Measurements from ENCODE around the gene GPNMB. TPM values are rescaled to one million over a fixed set of nuclear protein-coding genes. Genes with fewer than 3 reads are reported as not detected.

GPNMB gene
- total and polyA plus RNA-seq, 2 of the 13 experiments (the other 11 are each of a cell fraction or from before 2014, with no cell fraction given): 1.1 to 1.6 TPM

GRCh38 chr7:23291957-23292560 is 45.5 kb downstream of the GPNMB start (continued):
- TF ChIP-seq BCLAF1 (IDR thresholded peaks at IDR 0.05): no peak
- TF ChIP-seq PAX8 (CRISPR knock-in tag; IDR thresholded peaks at IDR 0.05; ENCODE audit: borderline replicate concordance): no peak
- TF ChIP-seq PAXIP1 (CRISPR knock-in tag; conservative IDR thresholded peaks at IDR 0.05): peak; percentile 66
- no peak for TF ChIP-seq SMAD1 (CRISPR knock-in tag; IDR thresholded peaks at IDR 0.05; ENCODE audit: borderline replicate concordance, low read depth)
- TF ChIP-seq DPF2 (CRISPR knock-in tag; IDR thresholded peaks at IDR 0.05; ENCODE audit: borderline replicate concordance, low read depth): 0 out of 2 replicates have a peak, but pooled peaks have one; percentile 27
- TF ChIP-seq SP1 (IDR thresholded peaks at IDR 0.05): no peak
- TF ChIP-seq SP1 (CRISPR knock-in tag; IDR thresholded peaks at IDR 0.05): no peak
- TF ChIP-seq ZFP90 (CRISPR knock-in tag; IDR thresholded peaks at IDR 0.05; ENCODE audit: borderline replicate concordance): no peak
- TF ChIP-seq MLLT10 (CRISPR knock-in tag; IDR thresholded peaks at IDR 0.05): no peak
- TF ChIP-seq POLR2AphosphoS2 (IDR thresholded peaks at IDR 0.05; ENCODE audit: low read depth, low read length): no peak
- no peak for TF ChIP-seq ETV5 (CRISPR knock-in tag; IDR thresholded peaks at IDR 0.05; ENCODE audit: borderline replicate concordance)
- TF ChIP-seq SAFB2 (CRISPR knock-in tag; IDR thresholded peaks at IDR 0.05; ENCODE audit: borderline replicate concordance, low read depth): no peak
- no peak for TF ChIP-seq ZNF7 (CRISPR knock-in tag; IDR thresholded peaks at IDR 0.05)

All from HepG2 (cell line).